GM12874 (cell line): ENCODE data around the gene RBM33.

Source experiments
- CTCF ChIP-seq: IDR thresholded peaks from 2 replicates; pipeline ENCODE4 v1.5.1; 2011; ENCODE audit warnings: low read depth, mild to moderate bottlenecking, control low read depth, low read length, moderate library complexity; ENCODE audit not compliant: insufficient read depth

The RBM33 gene

GRCh38 chr7:155787171-155787851 lies 142.8 kb downstream of the RBM33 start:
- TF ChIP-seq CTCF, result no peak

GRCh38 chr7:155788616-155789000 lies 144.1 kb downstream of the RBM33 start:
- no peak for TF ChIP-seq CTCF

GRCh38 chr7:155789001-155789725 lies 144.7 kb downstream of the RBM33 start:
- TF ChIP-seq CTCF, result no peak

- no peak for TF ChIP-seq CTCF
These were observed 146.2 kb downstream of the RBM33 start for GRCh38 chr7:155790666-155791065.

GRCh38 chr7:155791214-155791737 lies 146.8 kb downstream of the RBM33 start:
- no peak for TF ChIP-seq CTCF

- no peak for TF ChIP-seq CTCF
These were observed 147.4 kb downstream of the RBM33 start for GRCh38 chr7:155791836-155792235.

GRCh38 chr7:155792315-155792960 lies 148.0 kb downstream of the RBM33 start:
- no peak for TF ChIP-seq CTCF
